Kidney (tissue), 14 donors: ENCODE results near the gene SYNGR1. TPM values are rescaled to one million over a fixed set of nuclear protein-coding genes. Genes with fewer than 3 reads are reported as not detected.

Experiments
- DNase-seq, 5 donors: peaks; one replicate each; pipeline ENCODE4 v3.0.0-alpha.2; 2013 to 2020
- FAIRE-seq: peaks from 2 replicates; lab custom pipeline; 2012; peaks lifted over from hg19 to GRCh38; lab: Jason Lieb, UNC
- H3K27ac ChIP-seq, 2 donors: one replicate each; pipeline ENCODE4 v1.7.0; 2013; ENCODE audit warnings: low read depth in 2 of 2, low read length in 2 of 2, inconsistent platforms in 1 of 2
- H3K27me3 ChIP-seq: one replicate; pipeline ENCODE4 v1.7.1; 2013; ENCODE audit warnings: low read length, inconsistent platforms; ENCODE audit not compliant: control insufficient read depth, insufficient read depth
- H3K36me3 ChIP-seq, 3 donors: one replicate each; pipeline versions ENCODE4 v1.7.0 to v1.7.1; 2013; ENCODE audit warnings: low read length in 3 of 3, control low read depth in 1 of 3, inconsistent platforms in 1 of 3; ENCODE audit not compliant: insufficient read depth in 3 of 3, control insufficient read depth in 2 of 3
- H3K4me1 ChIP-seq, 3 donors: one replicate each; pipeline versions ENCODE4 v1.7.0 to v1.7.1; 2013; ENCODE audit warnings: low read length in 3 of 3, inconsistent platforms in 1 of 3, low read depth in 1 of 3; ENCODE audit not compliant: control insufficient read depth in 2 of 3, insufficient read depth in 2 of 3
- H3K4me3 ChIP-seq, 3 donors: one replicate each; pipeline versions ENCODE4 v1.7.0 to v1.8.1; 2013; ENCODE audit warnings: low read length in 3 of 3, control low read depth in 1 of 3, inconsistent platforms in 1 of 3
- H3K9ac ChIP-seq, 3 donors: one replicate each; pipeline versions ENCODE4 v1.7.0 to v1.7.1; 2013; ENCODE audit warnings: low read length in 3 of 3, control low read depth in 1 of 3, inconsistent platforms in 1 of 3
- H3K9me3 ChIP-seq, 3 donors: one replicate each; pipeline versions ENCODE4 v1.7.0 to v1.7.1; 2013; ENCODE audit warnings: low read length in 3 of 3, control low read depth in 1 of 3, inconsistent platforms in 1 of 3; ENCODE audit not compliant: control insufficient read depth in 2 of 3, insufficient read depth in 1 of 3
- intact Hi-C: fragments of 100-400 bp; cut with DNase I; formaldehyde crosslinking; loops from one replicate; pipeline ENCODE4 v1.11.1; 2022
- polyA plus RNA-seq: library from polyadenylated mRNA; stranded (reverse); fragments of 350-450 nt; fragmentation: Illumina TruSeq; extraction: RNeasy Lipid Tissue Mini Kit (QIAGEN cat#74804); gene quantifications from one replicate; pipeline ENCODE4 v1.2.3, GENCODE V29; 2014; ENCODE audit warnings: low read depth, low replicate concordance; ENCODE audit not compliant: insufficient read depth
- total RNA-seq: library from RNA; stranded (reverse); fragmentation: NEBNext Ultra II Directional; extraction: Animal tissue kit (Norgen Biotek cat#: 25700); gene quantifications from one replicate; pipeline ENCODE4 v1.2.1, GENCODE V29; 2021
- TF ChIP-seq, protein P1 (sequence below): IDR thresholded peaks from 3 replicates; pipeline ENCODE4 v1.5.1; 2012; ENCODE audit warnings: mild to moderate bottlenecking, moderate library complexity, borderline replicate concordance; ENCODE audit not compliant: insufficient read depth; ENCODE audit errors: extremely low read depth
- donor health status: control.
- donor health status: control.
- donor health status: control.
- donor health status: control.
- donor health status: control.
- donor health status: DM: yes; HTN: yes; CAD: no.
- donor health status: Normal renal cell carcinoma (clear cell type).

The SYNGR1 gene
- total and polyA plus RNA-seq, 2 donors from 2014 or later = 21.5 to 43.0 TPM

DNA sequence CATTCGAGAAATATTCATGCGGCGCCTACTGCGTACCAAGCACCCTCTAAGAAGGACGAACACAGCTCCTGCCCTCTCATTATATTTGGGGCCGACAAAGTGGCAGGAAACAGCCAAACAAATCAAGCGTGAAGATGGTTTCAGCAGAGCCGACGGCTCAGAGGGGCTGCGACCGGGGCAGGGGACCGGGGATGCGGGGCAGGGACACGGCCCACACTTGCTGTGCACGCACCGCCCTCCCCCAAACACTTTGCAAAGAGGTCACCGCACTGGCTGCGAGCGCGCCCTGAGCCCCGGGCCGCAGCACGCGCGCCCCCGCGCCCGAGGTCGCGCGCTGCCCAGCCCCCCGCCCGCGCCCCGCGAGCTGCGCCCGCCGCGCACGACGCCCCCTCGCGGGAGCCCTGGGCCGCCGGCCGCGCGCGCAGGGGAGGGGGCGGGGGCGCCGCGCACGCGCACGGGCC is 255 bp upstream of the SYNGR1 start:
- H3K9me3 ChIP-seq = no peaks in the 10 kb centered on the region
- H3K36me3 ChIP-seq = no peaks in the 10 kb centered on the region
- no peak for FAIRE-seq
- peak overlapping the region in 1 of 2 donors; percentile 41 for H3K27ac ChIP-seq
- H3K4me1 ChIP-seq = peaks cover 0 to 3% (median 0%) of the 10 kb centered on the region in 3 donors
- peak overlapping the region; percentile 43 to 67 (median 62) for H3K9ac ChIP-seq
- TF ChIP-seq, protein P1, sequence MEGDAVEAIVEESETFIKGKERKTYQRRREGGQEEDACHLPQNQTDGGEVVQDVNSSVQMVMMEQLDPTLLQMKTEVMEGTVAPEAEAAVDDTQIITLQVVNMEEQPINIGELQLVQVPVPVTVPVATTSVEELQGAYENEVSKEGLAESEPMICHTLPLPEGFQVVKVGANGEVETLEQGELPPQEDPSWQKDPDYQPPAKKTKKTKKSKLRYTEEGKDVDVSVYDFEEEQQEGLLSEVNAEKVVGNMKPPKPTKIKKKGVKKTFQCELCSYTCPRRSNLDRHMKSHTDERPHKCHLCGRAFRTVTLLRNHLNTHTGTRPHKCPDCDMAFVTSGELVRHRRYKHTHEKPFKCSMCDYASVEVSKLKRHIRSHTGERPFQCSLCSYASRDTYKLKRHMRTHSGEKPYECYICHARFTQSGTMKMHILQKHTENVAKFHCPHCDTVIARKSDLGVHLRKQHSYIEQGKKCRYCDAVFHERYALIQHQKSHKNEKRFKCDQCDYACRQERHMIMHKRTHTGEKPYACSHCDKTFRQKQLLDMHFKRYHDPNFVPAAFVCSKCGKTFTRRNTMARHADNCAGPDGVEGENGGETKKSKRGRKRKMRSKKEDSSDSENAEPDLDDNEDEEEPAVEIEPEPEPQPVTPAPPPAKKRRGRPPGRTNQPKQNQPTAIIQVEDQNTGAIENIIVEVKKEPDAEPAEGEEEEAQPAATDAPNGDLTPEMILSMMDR = peak; percentile 24
- no peaks in the 10 kb centered on the region for H3K27me3 ChIP-seq
- H3K4me3 ChIP-seq = peak overlapping the region; percentile 3 to 72 (median 69)
- intact Hi-C loops = no loop called here
- peak in 4 of 5 donors; percentile 54 to 80 (median 66) for DNase-seq

DNA sequence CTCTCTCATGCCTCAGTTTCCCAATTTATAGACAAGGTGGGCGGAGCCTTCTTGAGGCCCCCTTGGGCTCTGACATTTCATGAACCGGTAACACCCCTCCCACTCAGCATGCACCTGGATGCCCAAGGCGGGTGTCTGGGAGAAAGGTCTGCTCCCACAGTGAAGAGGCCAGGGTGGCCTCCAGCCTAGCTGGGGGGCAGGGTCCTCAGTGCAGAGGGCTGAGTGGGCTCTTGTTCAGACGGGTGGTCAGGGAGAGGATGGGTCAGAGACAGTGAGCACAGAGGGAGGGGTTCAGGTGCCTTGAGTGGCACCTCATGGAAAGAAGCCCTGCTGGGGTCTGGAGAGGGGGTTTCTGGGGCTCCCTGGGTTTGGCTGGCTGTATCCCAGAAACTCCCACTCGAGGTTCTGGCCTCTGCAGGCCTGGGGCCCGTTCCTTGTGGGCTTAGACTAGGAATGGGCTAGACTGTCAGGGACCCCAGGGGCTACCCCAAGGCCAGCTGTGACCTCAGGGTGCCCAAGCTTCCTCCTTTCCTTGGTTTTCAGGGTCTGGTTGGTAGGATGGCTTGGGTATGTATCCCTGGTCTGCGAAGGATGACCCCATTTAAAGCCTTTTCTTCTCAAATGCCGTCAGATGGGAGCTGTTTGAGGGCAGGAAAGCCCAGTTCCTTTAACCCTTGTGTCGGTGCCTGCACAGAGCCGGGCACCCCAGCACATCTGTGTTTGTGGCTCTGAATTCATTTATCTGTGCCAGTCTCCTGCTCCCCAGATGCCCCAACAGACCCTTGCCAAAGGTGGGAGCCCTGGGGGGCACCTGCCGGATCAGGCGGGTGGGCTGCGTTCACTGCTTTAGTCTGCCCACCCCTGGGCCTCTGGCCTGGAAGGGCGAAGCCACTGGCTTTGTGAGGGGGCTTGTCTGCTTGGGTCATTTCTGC is 1.2 kb downstream of the SYNGR1 start:
- TF ChIP-seq, protein P1 = no peak
- Histone ChIP-seq H3K9ac (peak overlapping the region in 1 of 3 donors; percentile 22), H3K9me3 (no peaks in the 10 kb centered on the region), H3K27me3 (no peaks in the 10 kb centered on the region), H3K36me3 (no peaks in the 10 kb centered on the region), H3K4me3 (peak overlapping the region; percentile 47 to 72 (median 53)), H3K4me1 (peaks cover 0 to 3% (median 0%) of the 10 kb centered on the region in 3 donors), H3K27ac (no peak overlapping the region)
- intact Hi-C loops = no loop called here
- DNase-seq (peak in 1 of 5 donors; percentile 65), FAIRE-seq (no peak)

DNA sequence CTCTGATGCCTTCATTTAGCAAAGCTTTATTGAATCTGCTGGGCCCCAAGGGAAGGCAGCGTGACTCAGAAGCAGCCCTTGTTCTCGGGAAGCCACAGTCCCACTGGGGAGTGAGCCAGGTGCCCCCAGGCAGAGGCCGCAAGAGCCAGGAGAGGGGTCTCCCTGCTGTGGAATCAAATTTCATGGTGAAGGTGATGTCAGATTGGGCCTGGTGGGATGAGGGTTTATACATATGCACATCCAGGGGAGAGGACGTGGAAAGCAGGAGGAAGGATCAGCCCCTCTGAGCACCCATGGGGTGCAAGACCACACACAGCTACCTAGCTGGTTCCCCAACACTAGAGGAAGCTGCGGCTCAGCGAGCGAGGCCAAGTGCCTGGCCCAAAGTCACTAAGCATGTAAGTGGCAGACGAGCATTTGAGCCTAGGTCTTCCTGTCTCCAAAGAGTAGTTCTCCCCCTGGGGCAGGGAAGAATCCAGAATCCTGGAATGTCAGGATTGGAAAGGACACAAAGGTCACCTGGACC is 2.0 kb downstream of the SYNGR1 start:
- no peak for FAIRE-seq
- H3K4me3 ChIP-seq = no peak overlapping the region

More for the DNA sequence above, 2.0 kb downstream of the SYNGR1 start:
- Histone ChIP-seq H3K9me3 (no peaks in the 10 kb centered on the region), H3K9ac (no peak overlapping the region), H3K27me3 (no peaks in the 10 kb centered on the region), H3K36me3 (no peaks in the 10 kb centered on the region), H3K27ac (no peak overlapping the region), H3K4me1 (peaks cover 0 to 3% (median 0%) of the 10 kb centered on the region in 3 donors)
- intact Hi-C loops = no loop called here
- TF ChIP-seq, protein P1 = no peak
- DNase-seq = peak in 3 of 5 donors; percentile 35 to 68 (median 45)
